ENCODE measurements around the gene SPRR5. TPM values are rescaled to one million over a fixed set of nuclear protein-coding genes. Genes with fewer than 3 reads are reported as not detected.

Gene SPRR5
- total and polyA plus RNA-seq, 2 of the 4 experiments (the other 2 are of a cell fraction) = not detected

- Histone ChIP-seq H4K5ac (ENCODE audit: low read depth, low read length) (no peak overlapping the region), H3K56ac (ENCODE audit: extremely low read depth, insufficient read depth, low read length) (no peak overlapping the region), H2AK9ac (replicated peaks; ENCODE audit: low read depth, low read length, poor library complexity) (no peak overlapping the region), H3K4ac (ENCODE audit: low read depth, low read length) (no peak overlapping the region), H2BK20ac (ENCODE audit: low read depth, low read length) (no peak overlapping the region), H3K79me1 (ENCODE audit: low read depth in 1 of 2, low read length in 2 of 2) (no peaks in the 10 kb centered on the region), H4K91ac (ENCODE audit: insufficient read depth, low read depth, low read length) (no peak overlapping the region), H2BK5ac (ENCODE audit: low read depth, low read length, poor library complexity, severe bottlenecking) (no peak overlapping the region), H2AFZ (replicated peaks; ENCODE audit: low read length, poor library complexity) (no peak overlapping the region), H3K18ac (ENCODE audit: low read depth, low read length) (no peak overlapping the region), H2BK15ac (ENCODE audit: low read depth, low read length) (no peak overlapping the region), H3K27me3 (ENCODE audit: control insufficient read depth, insufficient read depth, low read length) (no peaks in the 10 kb centered on the region), H3K4me1 (ENCODE audit: control insufficient read depth, insufficient read depth, low read length) (no peaks in the 10 kb centered on the region), H3K36me3 (ENCODE audit: control insufficient read depth, insufficient read depth, low read length) (no peaks in the 10 kb centered on the region), H3K9me1 (ENCODE audit: insufficient read depth, low read length) (no peaks in the 10 kb centered on the region), H2AK5ac (ENCODE audit: low read depth, low read length) (no peak overlapping the region), H4K8ac (ENCODE audit: low read depth in 2 of 2, low read length in 2 of 2) (no peak overlapping the region), H4K20me1 (ENCODE audit: insufficient read depth, low read length) (no peaks in the 10 kb centered on the region), H3K4me3 (ENCODE audit: insufficient read depth, low read depth, low read length) (no peak overlapping the region), H3K27ac (ENCODE audit: insufficient read depth, low read length) (no peak overlapping the region), H3K9me3 (ENCODE audit: control insufficient read depth, insufficient read depth, low read length) (no peaks in the 10 kb centered on the region; the same call in 1 of the 2 replicates), H3K9ac (ENCODE audit: low read depth, low read length) (no peak overlapping the region), H3K23ac (ENCODE audit: low read depth, low read length) (no peak overlapping the region), H3K4me2 (ENCODE audit: low read depth, low read length) (no peak overlapping the region), H2BK120ac (ENCODE audit: low read depth, low read length) (no peak overlapping the region), H3K14ac (replicated peaks; ENCODE audit: low read depth, low read length) (no peak overlapping the region)
- ATAC-seq (ENCODE audit: low read depth) (no peak), DNase-seq (no peak)
- dilution Hi-C loops (cut with HindIII; ENCODE audit: low sequenced_read_pairs, unreplicated experiment) = no loop called here
- no peak for TF ChIP-seq SMC3 (IDR thresholded peaks at IDR 0.05; ENCODE audit: low read depth, low read length)
- no peak for TF ChIP-seq MAFK (IDR thresholded peaks at IDR 0.05; ENCODE audit: low read depth, low read length)
- TF ChIP-seq RFX5 (IDR thresholded peaks at IDR 0.05; ENCODE audit: low read depth, low read length) = no peak
- TF ChIP-seq FOS (IDR thresholded peaks at IDR 0.05; ENCODE audit: low read depth, low read length) = no peak
- no peak for TF ChIP-seq MXI1 (IDR thresholded peaks at IDR 0.05; ENCODE audit: borderline replicate concordance, low read depth, low read length)
- no peak for TF ChIP-seq CHD1 (IDR thresholded peaks at IDR 0.05; ENCODE audit: low read depth, low read length)
- no peak for TF ChIP-seq RAD21 (IDR thresholded peaks at IDR 0.05; ENCODE audit: low read length)
- TF ChIP-seq RCOR1 (IDR thresholded peaks at IDR 0.05; ENCODE audit: insufficient replicate concordance, low read length) = no peak
- TF ChIP-seq BHLHE40 (IDR thresholded peaks at IDR 0.05; ENCODE audit: low read depth, low read length) = no peak
- no peak for TF ChIP-seq NFE2L2 (IDR thresholded peaks at IDR 0.05; ENCODE audit: low read depth, low read length)
- TF ChIP-seq USF2 (IDR thresholded peaks at IDR 0.05; ENCODE audit: low read depth, low read length) = no peak
- no peak for TF ChIP-seq CTCF (conservative IDR thresholded peaks at IDR 0.05; ENCODE audit: low read depth, low read length)
- POLR2A ChIA-PET (ENCODE audit: unreplicated experiment) = no interaction called here
- intact Hi-C loops (cut with micrococcal nuclease) = no loop called here
- 20% methylated on average over 1 of the region's 1 CpG; no CpG with 5 or more reads in 1 of the 2 experiments for WGBS, 2 experiments (ENCODE audit: extremely low coverage in 2 of 2, insufficient read length in 1 of 2)
- CTCF ChIA-PET = no interaction called here
- no TSS peak for BruUV-seq (replicated peaks)
- in situ Hi-C loops (cut with MboI; ENCODE audit: low sequenced_read_pairs) = no loop called here
Measured at GRCh38 chr1:152964536-152964935, 17.5 kb downstream of the SPRR5 start.

Data from IMR-90 (cell line).